Measurements from ENCODE around the gene DYNC2LI1.

Gene DYNC2LI1

GRCh38 chr2:43837033-43837432, 63.2 kb downstream of the DYNC2LI1 start:
- Histone ChIP-seq H3K79me2 (ENCODE audit: insufficient read depth, low read length) (no peaks in the 10 kb centered on the region), H3K4me3 (ENCODE audit: low read length, poor library complexity, severe bottlenecking) (no peak overlapping the region), H2AFZ (ENCODE audit: low read length) (no peak overlapping the region), H3K9me3 (ENCODE audit: insufficient read depth, low read depth, low read length) (no peaks in the 10 kb centered on the region), H3K4me1 (ENCODE audit: insufficient read depth, low read length, poor library complexity, severe bottlenecking) (no peaks in the 10 kb centered on the region), H3K27me3 (ENCODE audit: insufficient read depth, low read length, poor library complexity, severe bottlenecking) (no peaks in the 10 kb centered on the region), H3K36me3 (ENCODE audit: insufficient read depth, low read length) (no peaks in the 10 kb centered on the region), H3F3A (ENCODE audit: low read depth) (no peaks in the 10 kb centered on the region), H3K4me2 (ENCODE audit: low read depth, low read length, poor library complexity, severe bottlenecking) (no peak overlapping the region), H3K9me2 (replicated peaks; ENCODE audit: low read depth, low read length) (no peaks in the 10 kb centered on the region), H4K20me1 (ENCODE audit: insufficient read depth, low read length, poor library complexity, severe bottlenecking) (no peaks in the 10 kb centered on the region), H3K9ac (ENCODE audit: low read depth, low read length, poor library complexity, severe bottlenecking) (no peak overlapping the region)
- TF ChIP-seq EZH2phosphoT487 (IDR thresholded peaks at IDR 0.05; ENCODE audit: borderline replicate concordance) (no peak), CTCF (conservative IDR thresholded peaks at IDR 0.05; ENCODE audit: low read length) (no peak)

GRCh38 chr2:43837831-43838559, 64.2 kb downstream of the DYNC2LI1 start:
- Histone ChIP-seq H2AFZ (ENCODE audit: low read length) (no peak overlapping the region), H3K9me2 (replicated peaks; ENCODE audit: low read depth, low read length) (no peaks in the 10 kb centered on the region), H3K4me2 (ENCODE audit: low read depth, low read length, poor library complexity, severe bottlenecking) (no peak overlapping the region), H3K9me3 (ENCODE audit: insufficient read depth, low read depth, low read length) (no peaks in the 10 kb centered on the region), H3K79me2 (ENCODE audit: insufficient read depth, low read length) (no peaks in the 10 kb centered on the region), H3F3A (ENCODE audit: low read depth) (no peaks in the 10 kb centered on the region), H3K4me3 (ENCODE audit: low read length, poor library complexity, severe bottlenecking) (no peak overlapping the region), H3K4me1 (ENCODE audit: insufficient read depth, low read length, poor library complexity, severe bottlenecking) (no peaks in the 10 kb centered on the region), H3K36me3 (ENCODE audit: insufficient read depth, low read length) (no peaks in the 10 kb centered on the region), H4K20me1 (ENCODE audit: insufficient read depth, low read length, poor library complexity, severe bottlenecking) (no peaks in the 10 kb centered on the region), H3K27me3 (ENCODE audit: insufficient read depth, low read length, poor library complexity, severe bottlenecking) (no peaks in the 10 kb centered on the region), H3K9ac (ENCODE audit: low read depth, low read length, poor library complexity, severe bottlenecking) (no peak overlapping the region)
- TF ChIP-seq EZH2phosphoT487 (IDR thresholded peaks at IDR 0.05; ENCODE audit: borderline replicate concordance) (no peak), CTCF (conservative IDR thresholded peaks at IDR 0.05; ENCODE audit: low read length) (no peak)

- Histone ChIP-seq H3K4me2 (ENCODE audit: low read depth, low read length, poor library complexity, severe bottlenecking) (no peak within 1 kb of the TSS), H3F3A (ENCODE audit: low read depth) (no peaks in the 10 kb centered on the region), H4K20me1 (ENCODE audit: insufficient read depth, low read length, poor library complexity, severe bottlenecking) (no peaks in the 10 kb centered on the region), H3K9me3 (ENCODE audit: insufficient read depth, low read depth, low read length) (no peaks in the 10 kb centered on the region), H3K4me1 (ENCODE audit: insufficient read depth, low read length, poor library complexity, severe bottlenecking) (no peaks in the 10 kb centered on the region), H3K9ac (ENCODE audit: low read depth, low read length, poor library complexity, severe bottlenecking) (no peak within 1 kb of the TSS), H3K36me3 (ENCODE audit: insufficient read depth, low read length) (no peaks in the 10 kb centered on the region), H3K4me3 (ENCODE audit: low read length, poor library complexity, severe bottlenecking) (no peak within 1 kb of the TSS), H3K79me2 (ENCODE audit: insufficient read depth, low read length) (no peaks in the 10 kb centered on the region), H3K27me3 (ENCODE audit: insufficient read depth, low read length, poor library complexity, severe bottlenecking) (no peaks in the 10 kb centered on the region), H2AFZ (ENCODE audit: low read length) (no peak within 1 kb of the TSS), H3K9me2 (replicated peaks; ENCODE audit: low read depth, low read length) (no peaks in the 10 kb centered on the region)
- TF ChIP-seq CTCF (conservative IDR thresholded peaks at IDR 0.05; ENCODE audit: low read length) (no peak), EZH2phosphoT487 (IDR thresholded peaks at IDR 0.05; ENCODE audit: borderline replicate concordance) (no peak)
Measured at GRCh38 chr2:43838560-43839267, 64.9 kb downstream of the DYNC2LI1 start, which contains the start of the genes ABCG5 and ABCG8. ABCG5 (minus strand) TSS chr2:43838839; CDS start chr2:43838679, 160 bp downstream. ABCG8 (plus strand) TSS chr2:43838971; CDS start chr2:43839054, 83 bp downstream.
